Right lobe of liver (tissue), 6 donors: ENCODE data around the gene PRPF6. TPM values are rescaled to one million over a fixed set of nuclear protein-coding genes. Genes with fewer than 3 reads are reported as not detected.

Source experiments
- ATAC-seq, 4 donors: fragments of 200-7000 bp; cut with Tn5 transposase; one replicate each; pipeline ENCODE4 v1.9.1; 2020; ENCODE audit warnings: mild to moderate bottlenecking in 4 of 4, moderate library complexity in 4 of 4
- DNase-seq, 3 donors: peaks; one replicate each; pipeline ENCODE4 v3.0.0-alpha.2; 2020
- H3K27ac ChIP-seq, 3 donors: fragments of 200-600 bp; one replicate each; pipeline ENCODE4 v1.8.0; 2022
- H3K27me3 ChIP-seq, 2 donors: fragments of 200-600 bp; one replicate each; pipeline ENCODE4 v1.8.0; 2022
- H3K36me3 ChIP-seq, 4 donors: fragments of 200-600 bp; sonication (generic) in 1 of 4; one replicate each; pipeline versions ENCODE4 v1.5.1 to v1.8.0; 2017 to 2022; ENCODE audit warnings: control low read depth in 1 of 4
- H3K4me1 ChIP-seq, 4 donors: fragments of 200-600 bp; sonication (generic) in 1 of 4; one replicate each; pipeline versions ENCODE4 v1.5.1 to v1.8.0; 2017 to 2022; ENCODE audit warnings: control low read depth in 1 of 4
- H3K4me3 ChIP-seq, 3 donors: fragments of 200-600 bp; one replicate each; pipeline ENCODE4 v1.8.0; 2022
- H3K9me3 ChIP-seq, 4 donors: fragments of 200-600 bp; sonication (generic) in 1 of 4; one replicate each; pipeline versions ENCODE4 v1.5.1 to v1.8.0; 2017 to 2022; ENCODE audit warnings: control low read depth in 1 of 4
- POLR2A ChIP-seq: fragments of 450-650 bp; IDR thresholded peaks from one replicate; pipeline ENCODE4 v1.6.1; 2017; ENCODE audit warnings: antibody characterized with exemption, mild to moderate bottlenecking
- WGBS: methylation state at CpG from one replicate; pipeline ENCODE4 v1.1.6; 2018; ENCODE audit warnings: low coverage, low lambda C conversion rate; ENCODE audit not compliant: insufficient coverage; ENCODE audit errors: missing lambda C conversion rate; 5-methylcytosine and 5-hydroxymethylcytosine counted together
- intact Hi-C, 2 donors: fragments of 100-400 bp; cut with DNase I; formaldehyde crosslinking; loops; one replicate each; pipeline versions ENCODE4 v1.11.2 to v1.14.1; 2022
- total RNA-seq, 6 experiments: library from RNA; depleted of rRNA in 2 of 6; stranded (reverse); fragments of >200 nt in 2 of 6; fragmentation: NEBNext Ultra II Directional in 3 of 6; extraction: Animal tissue kit (Norgen Biotek cat#: 25700) in 3 of 6; gene quantifications; one replicate each; pipeline versions ENCODE4 v1.1.0 to v1.2.4, GENCODE V29; 2016 to 2023
- TF ChIP-seq, protein P1 (sequence below), 4 donors: fragments of 200-600 bp in 3 of 4; fragments of 450-650 bp in 1 of 4; IDR thresholded peaks; one replicate each; pipeline versions ENCODE4 v1.5.1 to v1.8.0; 2016 to 2022; ENCODE audit warnings: antibody characterized with exemption in 4 of 4, mild to moderate bottlenecking in 2 of 4
- donor health status: DM: no; HTN: yes; CAD: no.
- donor health status: DM: no; HTN: no; CAD: no.
- donor health status: DM: no; HTN: no; CAD: no.
- donor health status: DM: no; HTN: yes; CAD: no.
- donor health status: DM: no; HTN: yes; CAD: no.

The PRPF6 gene
- total RNA-seq, 6 experiments from 2014 or later = 21.7 to 28.9 (median 24.4) TPM

DNA sequence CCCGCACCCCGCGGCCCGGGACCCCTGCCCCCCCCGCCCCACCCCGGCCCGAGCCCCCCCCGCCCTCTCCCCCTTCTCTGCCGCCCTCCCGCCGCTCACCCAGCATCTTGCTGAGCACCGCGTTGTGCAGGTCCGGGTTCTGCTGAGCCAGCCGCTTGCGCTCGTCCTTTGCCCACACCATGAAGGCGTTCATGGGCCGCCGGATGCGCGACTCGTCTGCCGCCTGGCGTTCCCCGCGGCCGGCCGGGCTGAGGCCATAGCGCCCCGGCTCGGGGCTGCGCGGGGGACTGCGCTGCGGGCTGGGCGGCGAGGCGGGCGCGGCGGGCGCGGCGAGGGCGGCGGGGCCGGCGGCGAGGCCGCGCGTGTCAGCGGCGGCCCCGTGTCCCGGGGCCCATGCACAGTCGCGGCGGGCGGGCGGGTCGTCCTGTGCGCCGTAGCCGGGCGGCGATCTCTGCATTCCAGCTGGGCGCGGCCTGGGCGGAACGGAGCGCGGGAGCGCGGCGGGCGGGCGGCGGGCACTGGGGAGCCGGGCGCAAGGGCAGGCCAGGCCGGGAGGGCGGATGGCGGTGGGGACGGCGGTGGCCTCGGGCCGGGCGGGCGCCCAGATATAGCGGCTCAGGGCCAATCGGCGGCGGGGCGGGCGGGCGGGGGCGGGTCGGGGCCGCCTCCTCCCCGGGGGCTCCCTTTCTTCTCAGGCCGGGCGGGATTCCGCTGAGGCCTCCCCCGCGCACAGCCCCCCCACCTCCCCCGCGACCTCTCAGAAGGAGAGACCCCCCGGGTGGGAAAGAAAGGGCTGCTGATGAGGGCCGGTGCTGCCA is 68.3 kb downstream of the PRPF6 start, which contains the start of gene SOX18:
Gene SOX18 (minus strand): TSS at position 580 of the 818 bp plus-strand sequence. CDS start 123 bp downstream, at position 457.
- Histone ChIP-seq H3K9me3 (no peaks in the 10 kb centered on the region), H3K27me3 (no peaks in the 10 kb centered on the region), H3K4me1 (no peaks in the 10 kb centered on the region), H3K27ac (peak within 1 kb of the TSS in 1 of 3 donors; percentile 67), H3K4me3 (peak within 1 kb of the TSS; percentile 17 to 41 (median 27)), H3K36me3 (no peaks in the 10 kb centered on the region)
- intact Hi-C loops = no loop called here
- TF ChIP-seq, protein P1, sequence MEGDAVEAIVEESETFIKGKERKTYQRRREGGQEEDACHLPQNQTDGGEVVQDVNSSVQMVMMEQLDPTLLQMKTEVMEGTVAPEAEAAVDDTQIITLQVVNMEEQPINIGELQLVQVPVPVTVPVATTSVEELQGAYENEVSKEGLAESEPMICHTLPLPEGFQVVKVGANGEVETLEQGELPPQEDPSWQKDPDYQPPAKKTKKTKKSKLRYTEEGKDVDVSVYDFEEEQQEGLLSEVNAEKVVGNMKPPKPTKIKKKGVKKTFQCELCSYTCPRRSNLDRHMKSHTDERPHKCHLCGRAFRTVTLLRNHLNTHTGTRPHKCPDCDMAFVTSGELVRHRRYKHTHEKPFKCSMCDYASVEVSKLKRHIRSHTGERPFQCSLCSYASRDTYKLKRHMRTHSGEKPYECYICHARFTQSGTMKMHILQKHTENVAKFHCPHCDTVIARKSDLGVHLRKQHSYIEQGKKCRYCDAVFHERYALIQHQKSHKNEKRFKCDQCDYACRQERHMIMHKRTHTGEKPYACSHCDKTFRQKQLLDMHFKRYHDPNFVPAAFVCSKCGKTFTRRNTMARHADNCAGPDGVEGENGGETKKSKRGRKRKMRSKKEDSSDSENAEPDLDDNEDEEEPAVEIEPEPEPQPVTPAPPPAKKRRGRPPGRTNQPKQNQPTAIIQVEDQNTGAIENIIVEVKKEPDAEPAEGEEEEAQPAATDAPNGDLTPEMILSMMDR (IDR thresholded peaks at IDR 0.05) = no peak
- no peak for TF ChIP-seq POLR2A
- ATAC-seq (peak; percentile 11 to 42 (median 19)), DNase-seq (peak in 1 of 3 donors; percentile 67)
- WGBS = 10% methylated on average over 2 of the region's 111 CpGs

DNA sequence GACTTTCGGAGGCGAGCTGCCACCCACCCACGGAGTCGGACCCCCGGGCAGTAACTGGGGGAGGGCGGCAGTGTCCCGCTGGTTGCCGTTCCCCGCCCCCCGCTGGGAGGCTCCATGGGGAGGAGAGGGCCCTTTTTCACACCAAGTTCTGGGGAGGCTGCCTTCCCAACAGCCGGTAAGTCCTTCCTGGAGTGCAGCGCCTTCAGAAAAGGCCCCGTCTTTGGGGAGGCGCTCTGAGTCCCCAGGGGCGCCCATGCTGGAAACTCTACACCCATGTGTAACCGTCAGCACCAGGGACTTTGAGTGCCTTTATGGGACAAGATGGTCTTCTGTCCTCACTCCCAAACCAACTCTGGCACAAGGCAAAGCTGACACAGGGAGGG is 68.9 kb downstream of the PRPF6 start:
- no peaks in the 10 kb centered on the region for H3K27me3 ChIP-seq
- intact Hi-C loops = no loop called here

DNA sequence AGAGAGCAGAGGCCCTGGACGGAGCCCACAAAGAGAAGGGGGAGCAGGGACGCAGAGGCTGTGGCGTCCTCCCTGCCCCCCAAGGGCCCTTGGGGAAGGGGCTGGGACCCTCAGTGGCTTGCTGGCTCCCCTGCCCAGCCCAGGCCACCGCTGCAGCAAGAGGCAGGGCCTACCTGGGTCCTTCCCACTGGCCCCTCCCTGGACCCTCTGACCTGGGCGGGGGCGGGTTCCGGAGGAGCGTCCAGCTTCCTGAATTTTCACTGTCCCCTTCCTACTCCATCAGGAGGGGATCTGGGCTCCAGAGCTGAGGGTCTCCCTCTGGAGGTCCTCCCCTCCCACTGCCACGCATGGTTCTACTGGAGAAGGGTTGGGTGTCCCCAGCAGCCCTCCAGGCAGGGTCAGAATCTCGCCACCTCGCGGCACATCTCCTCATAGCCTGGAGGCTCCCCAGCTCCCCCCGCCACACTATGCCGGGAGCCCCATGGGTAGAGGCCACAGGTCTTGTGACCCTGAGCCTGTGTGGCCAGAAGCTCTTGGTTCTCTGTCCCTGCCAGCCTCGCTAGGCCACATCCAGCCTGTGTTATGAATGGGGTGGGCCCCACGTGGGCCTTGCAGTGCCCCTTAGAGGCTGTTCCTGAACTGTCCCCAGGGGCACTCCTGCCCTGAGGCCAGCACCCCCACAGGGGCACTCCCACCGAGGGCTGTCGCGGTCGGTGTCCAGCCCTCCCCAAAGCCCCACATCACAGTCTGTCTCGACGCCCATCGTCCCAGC is 69.5 kb downstream of the PRPF6 start:
- peak overlapping the region in 2 of 3 donors; percentile 4 to 67 for H3K27ac ChIP-seq
- H3K36me3 ChIP-seq = no peaks in the 10 kb centered on the region
- intact Hi-C loops = no loop called here
- ATAC-seq = no peak
- no peaks in the 10 kb centered on the region for H3K9me3 ChIP-seq
- no peak for TF ChIP-seq POLR2A
- TF ChIP-seq, protein P1 (IDR thresholded peaks at IDR 0.05) = no peak
- no peaks in the 10 kb centered on the region for H3K4me1 ChIP-seq
- 83% methylated on average over 1 of the region's 23 CpGs for WGBS
- DNase-seq = no peak
- no peaks in the 10 kb centered on the region for H3K27me3 ChIP-seq
- H3K4me3 ChIP-seq = peak overlapping the region in 1 of 3 donors; percentile 2

More for the DNA sequence above, 68.9 kb downstream of the PRPF6 start:
- TF ChIP-seq, protein P1 (IDR thresholded peaks at IDR 0.05) = no peak
- no peak for TF ChIP-seq POLR2A
- ATAC-seq (peak in 2 of 4 donors; percentile 3 to 8), DNase-seq (no peak)
- Histone ChIP-seq H3K27ac (peak overlapping the region in 1 of 3 donors; percentile 67), H3K4me3 (peak overlapping the region in 1 of 3 donors; percentile 2), H3K4me1 (no peaks in the 10 kb centered on the region), H3K36me3 (no peaks in the 10 kb centered on the region), H3K9me3 (no peaks in the 10 kb centered on the region)
- 20% methylated on average over 2 of the region's 16 CpGs for WGBS

DNA sequence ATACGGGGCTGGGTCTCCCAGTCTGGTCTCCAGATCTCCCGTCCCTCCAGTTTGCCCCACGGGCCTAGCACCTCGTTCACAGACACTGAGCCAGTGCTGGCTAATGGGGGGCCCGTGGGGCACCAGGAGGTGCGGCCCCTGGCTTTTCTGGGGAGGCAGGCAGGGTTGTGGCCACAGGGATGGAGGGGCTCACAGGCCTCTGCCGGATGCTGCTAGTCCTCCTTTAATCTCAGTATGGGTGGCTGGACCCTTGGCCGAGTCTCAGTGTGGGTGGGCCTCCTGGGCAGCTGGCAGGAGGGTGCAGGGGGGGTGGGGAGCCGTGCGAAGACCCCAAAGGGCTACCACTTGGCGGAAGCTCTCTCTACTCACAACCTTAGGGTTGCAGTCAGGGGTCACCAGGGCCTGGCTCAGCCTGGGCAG is 70.1 kb downstream of the PRPF6 start:
- ATAC-seq = no peak
- Histone ChIP-seq H3K4me3 (no peak overlapping the region), H3K4me1 (no peaks in the 10 kb centered on the region), H3K36me3 (no peaks in the 10 kb centered on the region), H3K9me3 (no peaks in the 10 kb centered on the region), H3K27ac (peak overlapping the region in 2 of 3 donors; percentile 4 to 67), H3K27me3 (no peaks in the 10 kb centered on the region)
- intact Hi-C loops = no loop called here
- WGBS = no CpG with 5 or more reads among the region's 11 CpGs
- TF ChIP-seq, protein P1 (IDR thresholded peaks at IDR 0.05) = no peak
- no peak for TF ChIP-seq POLR2A
- no peak for DNase-seq
